ENCODE data around the gene NRXN3. TPM values are rescaled to one million over a fixed set of nuclear protein-coding genes. Genes with fewer than 3 reads are reported as not detected.

The NRXN3 gene
- total RNA-seq, 1 experiment from 2014 or later: not detected

DNA sequence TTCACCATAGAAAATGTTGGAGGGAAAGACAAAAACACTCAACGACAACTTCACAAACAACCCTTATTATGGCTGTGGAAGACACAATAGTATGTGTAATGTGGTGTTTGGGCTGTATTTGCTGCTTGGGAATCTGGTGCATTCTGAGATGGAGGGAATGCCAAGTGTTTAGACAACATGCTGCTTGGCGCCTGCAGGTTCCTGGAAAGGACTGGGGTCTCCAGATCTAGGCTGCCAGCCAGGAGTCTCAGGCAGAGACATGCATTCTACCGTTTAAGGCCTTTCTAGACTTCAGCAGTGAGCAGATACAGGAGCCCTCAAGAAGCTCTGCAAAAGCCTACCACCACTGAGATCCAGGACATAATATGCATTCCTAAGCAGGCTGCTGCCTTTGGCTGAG, 418.7 kb downstream of the NRXN3 start:
- no peaks in the 10 kb centered on the region for H3K79me2 ChIP-seq (ENCODE audit: low read depth)
- intact Hi-C loops (cut with micrococcal nuclease; ENCODE audit: unreplicated experiment): no loop called here
- DNase-seq: no peak
- no peaks in the 10 kb centered on the region; the same call in 1 of the 2 replicates for H4K20me1 ChIP-seq (ENCODE audit: insufficient read depth)
- no peaks in the 10 kb centered on the region for H3K4me1 ChIP-seq (replicated peaks; ENCODE audit: insufficient read depth)
- no peaks in the 10 kb centered on the region for H3K9me3 ChIP-seq (ENCODE audit: insufficient read depth, low read depth)
- BruUV-seq (replicated peaks): no TSS peak
- TF ChIP-seq EZH2 (IDR thresholded peaks at IDR 0.05; ENCODE audit: low read depth): no peak
- TF ChIP-seq, protein P1, sequence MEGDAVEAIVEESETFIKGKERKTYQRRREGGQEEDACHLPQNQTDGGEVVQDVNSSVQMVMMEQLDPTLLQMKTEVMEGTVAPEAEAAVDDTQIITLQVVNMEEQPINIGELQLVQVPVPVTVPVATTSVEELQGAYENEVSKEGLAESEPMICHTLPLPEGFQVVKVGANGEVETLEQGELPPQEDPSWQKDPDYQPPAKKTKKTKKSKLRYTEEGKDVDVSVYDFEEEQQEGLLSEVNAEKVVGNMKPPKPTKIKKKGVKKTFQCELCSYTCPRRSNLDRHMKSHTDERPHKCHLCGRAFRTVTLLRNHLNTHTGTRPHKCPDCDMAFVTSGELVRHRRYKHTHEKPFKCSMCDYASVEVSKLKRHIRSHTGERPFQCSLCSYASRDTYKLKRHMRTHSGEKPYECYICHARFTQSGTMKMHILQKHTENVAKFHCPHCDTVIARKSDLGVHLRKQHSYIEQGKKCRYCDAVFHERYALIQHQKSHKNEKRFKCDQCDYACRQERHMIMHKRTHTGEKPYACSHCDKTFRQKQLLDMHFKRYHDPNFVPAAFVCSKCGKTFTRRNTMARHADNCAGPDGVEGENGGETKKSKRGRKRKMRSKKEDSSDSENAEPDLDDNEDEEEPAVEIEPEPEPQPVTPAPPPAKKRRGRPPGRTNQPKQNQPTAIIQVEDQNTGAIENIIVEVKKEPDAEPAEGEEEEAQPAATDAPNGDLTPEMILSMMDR (conservative IDR thresholded peaks at IDR 0.05): no peak
- H3K4me2 ChIP-seq: no peak overlapping the region
- H3K27ac ChIP-seq: no peak overlapping the region
- H3K27me3 ChIP-seq (ENCODE audit: insufficient read depth, low read depth): no peaks in the 10 kb centered on the region
- no peaks in the 10 kb centered on the region for H3K9me2 ChIP-seq (ENCODE audit: insufficient read depth)
- ChIA-PET CTCF (no interaction called here), POLR2A (ENCODE audit: unreplicated experiment) (no interaction called here)
- H3K4me3 ChIP-seq: no peak overlapping the region
- H3K36me3 ChIP-seq (ENCODE audit: low read depth): no peaks in the 10 kb centered on the region
- no peaks in the 10 kb centered on the region for H3F3A ChIP-seq (ENCODE audit: insufficient read depth, low read depth)
- H2AFZ ChIP-seq: no peak overlapping the region

DNA sequence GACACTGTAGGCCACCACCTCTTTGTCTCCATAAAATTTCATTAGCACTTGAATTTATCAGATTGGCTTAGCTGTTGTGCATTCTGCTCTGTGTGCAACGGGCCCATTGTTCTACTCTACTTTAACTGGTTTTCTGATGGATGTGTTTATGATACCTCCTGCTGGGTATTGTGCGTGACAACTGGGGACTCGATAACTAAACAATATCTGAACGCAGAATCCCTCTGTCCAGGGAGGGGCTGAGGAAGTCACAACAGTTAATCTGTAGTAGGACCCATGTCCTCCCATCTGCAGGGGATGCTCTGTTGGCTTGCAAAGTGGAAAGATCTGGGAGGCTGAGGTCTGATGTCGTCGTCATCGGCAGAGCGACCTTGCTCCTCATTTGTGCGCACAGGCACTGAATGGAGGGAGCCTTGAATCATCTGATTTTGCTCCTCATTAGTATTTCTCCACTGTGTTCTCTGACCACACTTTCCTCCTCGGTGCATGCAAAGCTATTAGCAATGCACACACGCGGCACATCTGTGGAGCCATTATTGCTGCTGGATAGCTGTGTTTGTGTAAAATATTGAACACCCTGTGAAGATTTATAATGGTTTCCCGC, 422.5 kb downstream of the NRXN3 start:
- no peaks in the 10 kb centered on the region for H3K9me3 ChIP-seq (ENCODE audit: insufficient read depth, low read depth)
- H3K4me2 ChIP-seq: no peak overlapping the region
- no TSS peak for BruUV-seq (replicated peaks)
- no peaks in the 10 kb centered on the region for H3K4me1 ChIP-seq (replicated peaks; ENCODE audit: insufficient read depth)
- no peak overlapping the region for H2AFZ ChIP-seq
- no peaks in the 10 kb centered on the region for H3F3A ChIP-seq (ENCODE audit: insufficient read depth, low read depth)
- no peaks in the 10 kb centered on the region for H3K9me2 ChIP-seq (ENCODE audit: insufficient read depth)
- POLR2A ChIA-PET (ENCODE audit: unreplicated experiment): no interaction called here
- H4K20me1 ChIP-seq (ENCODE audit: insufficient read depth): no peaks in the 10 kb centered on the region; the same call in 1 of the 2 replicates
- no peaks in the 10 kb centered on the region for H3K36me3 ChIP-seq (ENCODE audit: low read depth)
- no peak for TF ChIP-seq EZH2 (IDR thresholded peaks at IDR 0.05; ENCODE audit: low read depth)
- TF ChIP-seq, protein P1 (conservative IDR thresholded peaks at IDR 0.05): no peak
- no peak for DNase-seq
- H3K4me3 ChIP-seq: no peak overlapping the region
- H3K27me3 ChIP-seq (ENCODE audit: insufficient read depth, low read depth): no peaks in the 10 kb centered on the region
- no peaks in the 10 kb centered on the region for H3K79me2 ChIP-seq (ENCODE audit: low read depth)
- intact Hi-C loops (cut with micrococcal nuclease; ENCODE audit: unreplicated experiment): no loop called here
- no peak overlapping the region for H3K27ac ChIP-seq
- CTCF ChIA-PET: no interaction called here

DNA sequence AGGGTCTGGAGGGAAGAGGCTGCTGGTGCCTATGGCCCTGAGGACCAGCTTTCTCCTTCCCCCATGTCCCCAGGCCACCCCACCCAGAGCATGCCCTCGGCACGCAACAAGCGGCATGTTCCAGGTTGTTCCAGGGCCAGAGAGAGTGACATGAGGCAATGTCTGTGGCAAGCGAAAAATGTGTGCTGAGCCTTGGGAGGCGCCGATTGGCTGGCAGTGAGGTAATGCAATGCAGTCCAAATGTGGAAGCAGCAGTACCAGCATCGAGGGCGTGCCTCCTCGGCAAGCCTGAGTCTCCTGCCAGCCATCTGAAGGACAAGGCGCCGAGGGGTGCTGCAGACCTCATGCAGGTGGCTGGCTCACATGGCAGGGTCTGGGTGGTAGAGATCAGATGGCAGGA, 423.8 kb downstream of the NRXN3 start:
- ChIA-PET CTCF (no interaction called here), POLR2A (ENCODE audit: unreplicated experiment) (no interaction called here)
- TF ChIP-seq, protein P1 (conservative IDR thresholded peaks at IDR 0.05): no peak
- TF ChIP-seq EZH2 (IDR thresholded peaks at IDR 0.05; ENCODE audit: low read depth): no peak
- intact Hi-C loops (cut with micrococcal nuclease; ENCODE audit: unreplicated experiment): no loop called here
- H2AFZ ChIP-seq: no peak overlapping the region
- H3K9me3 ChIP-seq (ENCODE audit: insufficient read depth, low read depth): no peaks in the 10 kb centered on the region
- H3K36me3 ChIP-seq (ENCODE audit: low read depth): no peaks in the 10 kb centered on the region
- no peaks in the 10 kb centered on the region; the same call in 1 of the 2 replicates for H4K20me1 ChIP-seq (ENCODE audit: insufficient read depth)
- no peak for DNase-seq
- no peaks in the 10 kb centered on the region for H3F3A ChIP-seq (ENCODE audit: insufficient read depth, low read depth)
- no peak overlapping the region for H3K27ac ChIP-seq
- H3K4me3 ChIP-seq: no peak overlapping the region
- BruUV-seq (replicated peaks): no TSS peak
- H3K79me2 ChIP-seq (ENCODE audit: low read depth): no peaks in the 10 kb centered on the region
- H3K4me2 ChIP-seq: no peak overlapping the region
- no peaks in the 10 kb centered on the region for H3K4me1 ChIP-seq (replicated peaks; ENCODE audit: insufficient read depth)
- H3K9me2 ChIP-seq (ENCODE audit: insufficient read depth): no peaks in the 10 kb centered on the region
- H3K27me3 ChIP-seq (ENCODE audit: insufficient read depth, low read depth): no peaks in the 10 kb centered on the region

All from PC-9 (cell line).